Calu3 (cell line): ENCODE measurements around the gene PKMYT1. TPM values are rescaled to one million over a fixed set of nuclear protein-coding genes. Genes with fewer than 3 reads are reported as not detected.

ENCODE experiments used
- BruUV-seq: library from RNA; stranded (reverse); fragments of 400-500 nt; replicated peaks from 2 replicates; lab custom pipeline; 2021; lab: Mats Ljungman, UMichigan
- CTCF ChIA-PET: fragments of 300-600 bp; sonication (Branson Sonifier 250); formaldehyde crosslinking; loops from one replicate; lab custom pipeline; 2022; ENCODE audit warnings: antibody characterized with exemption; lab: Charles Lee
- DNase-seq: peaks from one replicate; pipeline ENCODE4 v3.0.0; 2022
- H3K27ac Mint-ChIP-seq: one replicate; pipeline ENCODE4 v1.8.0; 2022; ENCODE audit warnings: mixed read lengths; ENCODE audit not compliant: unreplicated experiment
- H3K27me3 Mint-ChIP-seq: one replicate; pipeline ENCODE4 v1.8.0; 2022; ENCODE audit warnings: mixed read lengths; ENCODE audit not compliant: unreplicated experiment
- H3K36me3 Mint-ChIP-seq: one replicate; pipeline ENCODE4 v1.8.0; 2022; ENCODE audit warnings: mild to moderate bottlenecking, moderate library complexity, mixed read lengths; ENCODE audit not compliant: insufficient read depth, unreplicated experiment
- H3K4me1 Mint-ChIP-seq: one replicate; pipeline ENCODE4 v1.8.0; 2022; ENCODE audit warnings: mild to moderate bottlenecking, low read depth, mixed read lengths; ENCODE audit not compliant: unreplicated experiment
- H3K4me3 Mint-ChIP-seq: one replicate; pipeline ENCODE4 v1.8.0; 2022; ENCODE audit warnings: mild to moderate bottlenecking, low read depth, moderate library complexity, mixed read lengths; ENCODE audit not compliant: unreplicated experiment
- H3K9me3 Mint-ChIP-seq: one replicate; pipeline ENCODE4 v1.8.0; 2022; ENCODE audit warnings: low read depth, mixed read lengths; ENCODE audit not compliant: unreplicated experiment
- intact Hi-C: fragments of 100-400 bp; cut with micrococcal nuclease; formaldehyde crosslinking; loops from one replicate; pipeline ENCODE4 v1.10.0; 2022; ENCODE audit not compliant: unreplicated experiment
- total RNA-seq: library from RNA; stranded (reverse); gene quantifications from 2 replicates; pipeline ENCODE4 v1.2.3, GENCODE V29; 2022
- TF ChIP-seq, protein P1 (sequence below): fragments of 200-600 bp; IDR thresholded peaks from one replicate; pipeline ENCODE4 v1.8.0; 2022; ENCODE audit warnings: antibody characterized with exemption; ENCODE audit not compliant: unreplicated experiment

Gene PKMYT1
- total RNA-seq, 1 experiment from 2014 or later, result 107 TPM

- no peaks in the 10 kb centered on the region for H3K27me3 Mint-ChIP-seq
- DNase-seq, result no peak
- TF ChIP-seq, protein P1, sequence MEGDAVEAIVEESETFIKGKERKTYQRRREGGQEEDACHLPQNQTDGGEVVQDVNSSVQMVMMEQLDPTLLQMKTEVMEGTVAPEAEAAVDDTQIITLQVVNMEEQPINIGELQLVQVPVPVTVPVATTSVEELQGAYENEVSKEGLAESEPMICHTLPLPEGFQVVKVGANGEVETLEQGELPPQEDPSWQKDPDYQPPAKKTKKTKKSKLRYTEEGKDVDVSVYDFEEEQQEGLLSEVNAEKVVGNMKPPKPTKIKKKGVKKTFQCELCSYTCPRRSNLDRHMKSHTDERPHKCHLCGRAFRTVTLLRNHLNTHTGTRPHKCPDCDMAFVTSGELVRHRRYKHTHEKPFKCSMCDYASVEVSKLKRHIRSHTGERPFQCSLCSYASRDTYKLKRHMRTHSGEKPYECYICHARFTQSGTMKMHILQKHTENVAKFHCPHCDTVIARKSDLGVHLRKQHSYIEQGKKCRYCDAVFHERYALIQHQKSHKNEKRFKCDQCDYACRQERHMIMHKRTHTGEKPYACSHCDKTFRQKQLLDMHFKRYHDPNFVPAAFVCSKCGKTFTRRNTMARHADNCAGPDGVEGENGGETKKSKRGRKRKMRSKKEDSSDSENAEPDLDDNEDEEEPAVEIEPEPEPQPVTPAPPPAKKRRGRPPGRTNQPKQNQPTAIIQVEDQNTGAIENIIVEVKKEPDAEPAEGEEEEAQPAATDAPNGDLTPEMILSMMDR, result no peak
- CTCF ChIA-PET, result no interaction called here
- intact Hi-C loops, result no loop called here
- peaks cover 21% of the 10 kb centered on the region for H3K36me3 Mint-ChIP-seq
- no peaks in the 10 kb centered on the region for H3K9me3 Mint-ChIP-seq
- H3K4me3 Mint-ChIP-seq, result no peak overlapping the region
- no peak overlapping the region for H3K27ac Mint-ChIP-seq
- no TSS peak for BruUV-seq
- peaks cover 8% of the 10 kb centered on the region for H3K4me1 Mint-ChIP-seq
Measured at GRCh38 chr16:2992383-2993081, 12.3 kb upstream of the PKMYT1 start.

- DNase-seq, result no peak
- H3K9me3 Mint-ChIP-seq, result no peaks in the 10 kb centered on the region
- BruUV-seq, result no TSS peak
- H3K36me3 Mint-ChIP-seq, result peaks cover 21% of the 10 kb centered on the region
- H3K27ac Mint-ChIP-seq, result no peak overlapping the region
- CTCF ChIA-PET, result no interaction called here
- TF ChIP-seq, protein P1, result no peak
- no peak overlapping the region for H3K4me3 Mint-ChIP-seq
- intact Hi-C loops, result no loop called here
- peaks cover 8% of the 10 kb centered on the region for H3K4me1 Mint-ChIP-seq
- no peaks in the 10 kb centered on the region for H3K27me3 Mint-ChIP-seq
Measured at GRCh38 chr16:2991566-2992261, 11.5 kb upstream of the PKMYT1 start.

- no TSS peak for BruUV-seq
- no peak overlapping the region for H3K4me3 Mint-ChIP-seq
- H3K27me3 Mint-ChIP-seq, result no peaks in the 10 kb centered on the region
- TF ChIP-seq, protein P1, result no peak
- DNase-seq, result no peak
- peaks cover 21% of the 10 kb centered on the region for H3K36me3 Mint-ChIP-seq
- intact Hi-C loops, result no loop called here
- CTCF ChIA-PET, result no interaction called here
- peaks cover 8% of the 10 kb centered on the region for H3K4me1 Mint-ChIP-seq
- H3K9me3 Mint-ChIP-seq, result no peaks in the 10 kb centered on the region
- H3K27ac Mint-ChIP-seq, result no peak overlapping the region
Measured at GRCh38 chr16:2990891-2991290, 10.6 kb upstream of the PKMYT1 start.

DNA sequence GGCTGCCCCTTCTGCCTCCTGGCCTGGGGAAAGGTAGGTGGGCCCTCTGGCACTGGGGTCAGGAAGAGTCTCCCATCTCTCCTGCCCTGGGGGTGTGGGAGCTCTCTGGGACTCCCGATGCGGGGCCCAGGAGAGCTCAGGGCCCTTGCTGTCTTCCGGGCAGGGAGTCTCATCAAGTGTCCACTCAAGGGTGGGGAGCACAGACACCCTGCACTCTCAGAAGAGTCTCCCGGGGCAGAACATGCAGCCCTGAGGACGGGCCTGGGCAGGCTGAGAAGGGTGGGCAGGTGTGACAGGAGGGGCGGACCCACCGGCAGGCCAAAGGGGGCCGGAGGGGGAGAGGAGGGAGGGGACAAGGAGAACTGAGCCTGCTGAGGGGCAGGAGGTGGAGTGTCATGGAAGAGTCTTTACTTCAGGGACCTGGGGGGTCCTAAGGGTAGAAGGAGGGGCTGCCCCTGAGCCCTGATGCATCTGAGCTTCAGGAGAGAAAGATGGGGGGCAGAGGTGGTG, 8.4 kb upstream of the PKMYT1 start:
- Mint-ChIP-seq H3K27me3 (no peaks in the 10 kb centered on the region), H3K27ac (no peak overlapping the region)
- CTCF ChIA-PET, result interaction anchor here (1.3 kb wide), 1 partner anchor 19 kb away, joined by 3 read pairs; no protein-coding TSS in a partner anchor

More for the DNA sequence above, 8.4 kb upstream of the PKMYT1 start:
- BruUV-seq, result no TSS peak
- H3K4me3 Mint-ChIP-seq, result no peak overlapping the region
- H3K36me3 Mint-ChIP-seq, result peaks cover 18% of the 10 kb centered on the region
- H3K4me1 Mint-ChIP-seq, result peaks cover 13% of the 10 kb centered on the region
- DNase-seq, result no peak
- TF ChIP-seq, protein P1, result no peak
- H3K9me3 Mint-ChIP-seq, result no peaks in the 10 kb centered on the region
- intact Hi-C loops, result no loop called here
